Naive thymus-derived CD4-positive, alpha-beta T cell (primary cell): ENCODE data around the gene RPL27A. TPM values are rescaled to one million over a fixed set of nuclear protein-coding genes. Genes with fewer than 3 reads are reported as not detected.

Source experiments
- ATAC-seq: fragments of 150-1000 bp; cut with Tn5 transposase; 2 replicates; pipeline ENCODE4 v1.10.0; 2021; ENCODE audit warnings: mild to moderate bottlenecking, moderate library complexity
- CTCF ChIA-PET: fragments of 350-600 bp; sonication (Branson Sonifier 250); formaldehyde crosslinking; loops from one replicate; lab custom pipeline; 2021; ENCODE audit warnings: antibody characterized with exemption; lab: Charles Lee
- POLR2A ChIA-PET: fragments of 350-600 bp; sonication (Branson Sonifier 250); formaldehyde crosslinking; loops from one replicate; lab custom pipeline; 2021; ENCODE audit warnings: antibody characterized with exemption, inconsistent platforms; lab: Charles Lee
- DNase-seq, 9 donors: peaks; one replicate each; pipeline versions ENCODE4 v3.0.0 to v3.0.0-alpha.2; 2020 to 2022; ENCODE audit warnings: mixed read lengths in 1 of 9
- H3K27ac ChIP-seq: one replicate; pipeline ENCODE4 v1.7.0; 2013; ENCODE audit warnings: mild to moderate bottlenecking, low read depth, low read length, moderate library complexity
- H3K27me3 ChIP-seq, 2 donors: one replicate each; pipeline ENCODE4 v1.7.0; 2013; ENCODE audit warnings: low read length in 2 of 2, mild to moderate bottlenecking in 2 of 2, moderate library complexity in 2 of 2; ENCODE audit not compliant: control insufficient read depth in 2 of 2, insufficient read depth in 2 of 2
- H3K36me3 ChIP-seq, 3 experiments: 1 replicate in 2 of 3; 2 replicates in 1 of 3; pipeline ENCODE4 v1.7.0; 2013; ENCODE audit warnings: low read length in 3 of 3, mild to moderate bottlenecking in 3 of 3, moderate library complexity in 1 of 3; ENCODE audit not compliant: insufficient read depth in 3 of 3, control insufficient read depth in 2 of 3
- H3K4me1 ChIP-seq, 2 donors: one replicate each; pipeline ENCODE4 v1.7.0; 2013; ENCODE audit warnings: low read length in 2 of 2, mild to moderate bottlenecking in 2 of 2, moderate library complexity in 1 of 2; ENCODE audit not compliant: control insufficient read depth in 2 of 2, insufficient read depth in 2 of 2
- H3K4me3 ChIP-seq: 2 replicates; pipeline ENCODE4 v1.7.0; 2013; ENCODE audit warnings: mild to moderate bottlenecking, low read length
- H3K9me3 ChIP-seq, 3 experiments: 1 replicate in 2 of 3; 2 replicates in 1 of 3; pipeline ENCODE4 v1.7.0; 2013; ENCODE audit warnings: low read length in 3 of 3; ENCODE audit not compliant: control insufficient read depth in 2 of 3
- H3K27ac Mint-ChIP-seq, 9 donors: one replicate each; pipeline ENCODE4 v1.8.0; 2020 to 2022; ENCODE audit warnings: mixed read lengths in 9 of 9, mild to moderate bottlenecking in 8 of 9, moderate library complexity in 5 of 9, inconsistent platforms in 2 of 9
- H3K27me3 Mint-ChIP-seq, 5 donors: one replicate each; pipeline ENCODE4 v1.8.0; 2021 to 2022; ENCODE audit warnings: mixed read lengths in 5 of 5, mild to moderate bottlenecking in 1 of 5
- H3K36me3 Mint-ChIP-seq, 5 donors: one replicate each; pipeline ENCODE4 v1.8.0; 2020 to 2022; ENCODE audit warnings: mixed read lengths in 5 of 5, mild to moderate bottlenecking in 3 of 5, inconsistent platforms in 1 of 5
- H3K4me1 Mint-ChIP-seq, 7 donors: one replicate each; pipeline ENCODE4 v1.8.0; 2020 to 2022; ENCODE audit warnings: mixed read lengths in 7 of 7, mild to moderate bottlenecking in 3 of 7, inconsistent platforms in 1 of 7
- H3K4me3 Mint-ChIP-seq, 10 donors: one replicate each; pipeline ENCODE4 v1.8.0; 2020 to 2022; ENCODE audit warnings: mild to moderate bottlenecking in 10 of 10, mixed read lengths in 10 of 10, moderate library complexity in 6 of 10, inconsistent platforms in 2 of 10
- H3K9me3 Mint-ChIP-seq, 11 donors: one replicate each; pipeline ENCODE4 v1.8.0; 2020 to 2022; ENCODE audit warnings: mixed read lengths in 11 of 11, mild to moderate bottlenecking in 4 of 11, inconsistent platforms in 1 of 11, moderate library complexity in 1 of 11
- intact Hi-C, 2 donors: fragments of 100-400 bp; cut with micrococcal nuclease; formaldehyde crosslinking; loops; one replicate each; pipeline ENCODE4 v1.15.1; 2023
- polyA plus RNA-seq, 2 donors: library from polyadenylated mRNA; unstranded; fragments of 300-500 nt; fragmentation: Illumina TruSeq; gene quantifications; one replicate each; pipeline ENCODE4 v1.2.3, GENCODE V29; 2021
- total RNA-seq, 6 experiments: library from RNA in 5 of 6; stranded (reverse) in 5 of 6; gene quantifications; 1 replicate in 5 of 6; 2 replicates in 1 of 6; pipeline ENCODE4 v1.2.3 and lab custom pipeline; 2021 to 2026

Gene RPL27A
- total and polyA plus RNA-seq, 7 experiments from 2014 or later: 758 to 4,835 (median 1,675) TPM

GRCh38 chr11:8686325-8686724 lies 3.7 kb downstream of the RPL27A start:
- DNase-seq (no peak), ATAC-seq (no peak)
- Histone ChIP-seq H3K27ac (no peak overlapping the region), H3K4me1 (peaks cover 17 to 26% of the 10 kb centered on the region in 2 donors), H3K9me3 (no peaks in the 10 kb centered on the region), H3K27me3 (no peaks in the 10 kb centered on the region), H3K4me3 (no peak overlapping the region), H3K36me3 (peaks cover 11 to 32% (median 14%) of the 10 kb centered on the region in 3 experiments)
- intact Hi-C loops: loop anchor here (5.0 to 10.0 kb wide), 6 partner anchors 316 to 1771 kb away; partner anchors contain the start of genes AMPD3 (in 2 of the 2), ADM (in 1 of the 2), NRIP3 (in 1 of the 2) and TMEM41B (in 1 of the 2)
- Mint-ChIP-seq H3K9me3 (no peaks in the 10 kb centered on the region), H3K27me3 (no peaks in the 10 kb centered on the region), H3K4me3 (no peak overlapping the region), H3K36me3 (peaks cover 0 to 52% (median 21%) of the 10 kb centered on the region in 5 donors), H3K4me1 (peaks cover 31 to 69% (median 61%) of the 10 kb centered on the region in 7 donors), H3K27ac (peak overlapping the region in 2 of 9 donors; percentile 21 to 69)
- CTCF ChIA-PET: no interaction called here
- POLR2A ChIA-PET: interaction anchor here (0.5 to 0.7 kb wide), 2 partner anchors 13 to 273 kb away, joined by 3 read pairs; no protein-coding TSS in a partner anchor

- H3K36me3 Mint-ChIP-seq: peaks cover 0 to 39% (median 18%) of the 10 kb centered on the region in 5 donors
Observed at GRCh38 chr11:8688414-8689362, 6.1 kb downstream of the RPL27A start.

GRCh38 chr11:8689726-8690255 lies 7.2 kb downstream of the RPL27A start:
- H3K27ac Mint-ChIP-seq: peak overlapping the region; percentile 90 to 99 (median 96)
- no peak for ATAC-seq

More at GRCh38 chr11:8688414-8689362, 6.1 kb downstream of the RPL27A start:
- no peaks in the 10 kb centered on the region for H3K9me3 ChIP-seq
- ChIA-PET CTCF (no interaction called here), POLR2A (interaction anchor here (0.5 to 1.5 kb wide), 8 partner anchors 14 to 772 kb away, joined by 3 to 5 read pairs (median 4); partner anchors contain the start of genes EIF3F, TMEM9B and ZNF143)
- peak; percentile 92 for ATAC-seq
- Mint-ChIP-seq H3K27ac (peak overlapping the region; percentile 90 to 99 (median 96)), H3K4me3 (peak overlapping the region; percentile 89 to 99 (median 96)), H3K4me1 (peaks cover 20 to 63% (median 45%) of the 10 kb centered on the region in 7 donors), H3K9me3 (no peaks in the 10 kb centered on the region), H3K27me3 (no peaks in the 10 kb centered on the region)
- peak overlapping the region; percentile 80 for H3K4me3 ChIP-seq
- H3K27me3 ChIP-seq: no peaks in the 10 kb centered on the region
- peaks cover 11 to 27% (median 14%) of the 10 kb centered on the region in 3 experiments for H3K36me3 ChIP-seq
- peak overlapping the region; percentile 85 for H3K27ac ChIP-seq
- peak; percentile 50 to 86 (median 61) for DNase-seq
- H3K4me1 ChIP-seq: peaks cover 15 to 17% of the 10 kb centered on the region in 2 donors
- intact Hi-C loops: loop anchor here (1.0 to 10.0 kb wide), 9 partner anchors 226 to 1769 kb away; partner anchors contain the start of genes AMPD3 (in 2 of the 2), ADM (in 1 of the 2), NRIP3 (in 1 of the 2) and TMEM41B (in 1 of the 2)

GRCh38 chr11:8690374-8691342 lies 8.1 kb downstream of the RPL27A start:
- Mint-ChIP-seq H3K9me3 (no peaks in the 10 kb centered on the region), H3K27me3 (no peaks in the 10 kb centered on the region), H3K36me3 (peaks cover 0 to 27% (median 7%) of the 10 kb centered on the region in 5 donors), H3K27ac (peak overlapping the region in 4 of 9 donors; percentile 90 to 98 (median 93)), H3K4me1 (peaks cover 9 to 47% (median 26%) of the 10 kb centered on the region in 7 donors), H3K4me3 (peak overlapping the region in 9 of 10 donors; percentile 89 to 99 (median 96))
- Histone ChIP-seq H3K4me1 (peaks cover 0 to 10% of the 10 kb centered on the region in 2 donors), H3K36me3 (peaks cover 0 to 12% (median 8%) of the 10 kb centered on the region in 3 experiments), H3K27me3 (no peaks in the 10 kb centered on the region), H3K9me3 (no peaks in the 10 kb centered on the region), H3K4me3 (no peak overlapping the region), H3K27ac (no peak overlapping the region)
- intact Hi-C loops: loop anchor here (1.0 kb wide), 1 partner anchor 8 kb away; the partner anchor contains the start of genes RPL27A (in 2 of the 2) and TRIM66 (in 2 of the 2)
- DNase-seq (no peak), ATAC-seq (no peak)
- CTCF ChIA-PET: no interaction called here
- POLR2A ChIA-PET: interaction anchor here (1.1 to 4.0 kb wide), 2 partner anchors 8 to 11 kb away, joined by 4 to 28 read pairs; partner anchors contain the start of genes RPL27A and TRIM66

More at GRCh38 chr11:8689726-8690255, 7.2 kb downstream of the RPL27A start:
- Mint-ChIP-seq H3K36me3 (peaks cover 0 to 31% (median 14%) of the 10 kb centered on the region in 5 donors), H3K27me3 (no peaks in the 10 kb centered on the region), H3K9me3 (no peaks in the 10 kb centered on the region), H3K4me1 (peaks cover 13 to 55% (median 35%) of the 10 kb centered on the region in 7 donors), H3K4me3 (peak overlapping the region; percentile 89 to 99 (median 96))
- Histone ChIP-seq H3K4me3 (peak overlapping the region; percentile 80), H3K9me3 (no peaks in the 10 kb centered on the region), H3K27me3 (no peaks in the 10 kb centered on the region), H3K27ac (peak overlapping the region; percentile 85), H3K4me1 (peaks cover 4 to 10% of the 10 kb centered on the region in 2 donors), H3K36me3 (peaks cover 4 to 17% (median 14%) of the 10 kb centered on the region in 3 experiments)
- CTCF ChIA-PET: interaction anchor here (0.6 kb wide), 1 partner anchor 11 kb away, joined by 3 read pairs; no protein-coding TSS in a partner anchor
- no peak for DNase-seq
- intact Hi-C loops: loop anchor here (1.0 to 10.0 kb wide), 10 partner anchors 7 to 1768 kb away; partner anchors contain the start of genes AMPD3 (in 2 of the 2), RPL27A (in 2 of the 2), TRIM66 (in 2 of the 2) and ADM (in 1 of the 2)
- POLR2A ChIA-PET: interaction anchor here (0.6 kb wide), 3 partner anchors 1069 to 1533 kb away, joined by 3 to 6 read pairs (median 4); no protein-coding TSS in a partner anchor

DNA sequence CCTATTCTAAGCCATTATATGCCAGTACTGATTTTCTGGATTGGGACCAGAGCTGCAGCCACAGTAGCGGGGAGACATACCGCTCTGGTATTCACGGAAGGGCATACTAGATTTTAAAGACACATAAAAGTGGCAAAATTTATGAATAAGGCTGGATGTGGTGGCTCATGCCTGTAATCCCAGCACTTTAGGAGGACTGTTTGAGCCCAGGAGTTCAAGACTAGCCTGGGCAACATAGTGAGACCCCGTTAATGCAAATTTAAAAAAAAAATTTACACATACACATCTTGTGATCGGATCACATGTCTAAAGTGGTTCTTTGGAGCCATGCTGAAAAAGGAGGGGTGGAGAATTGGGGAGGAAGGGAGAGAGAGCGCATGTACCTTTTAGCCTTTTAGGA lies 9.0 kb downstream of the RPL27A start:
- Mint-ChIP-seq H3K4me3 (no peak overlapping the region), H3K27me3 (no peaks in the 10 kb centered on the region), H3K4me1 (peaks cover 9 to 48% (median 25%) of the 10 kb centered on the region in 7 donors)

More for the DNA sequence above, 9.0 kb downstream of the RPL27A start:
- peaks cover 0 to 24% (median 6%) of the 10 kb centered on the region in 5 donors for H3K36me3 Mint-ChIP-seq
- intact Hi-C loops: no loop called here
- Histone ChIP-seq H3K4me3 (no peak overlapping the region), H3K27ac (no peak overlapping the region), H3K9me3 (no peaks in the 10 kb centered on the region), H3K4me1 (peaks cover 0 to 10% of the 10 kb centered on the region in 2 donors), H3K27me3 (no peaks in the 10 kb centered on the region), H3K36me3 (peaks cover 0 to 2% (median under 1%) of the 10 kb centered on the region in 3 experiments)
- DNase-seq: no peak
- no peak for ATAC-seq
- ChIA-PET POLR2A (interaction anchor here (1.1 to 4.0 kb wide), 2 partner anchors 9 to 12 kb away, joined by 4 to 28 read pairs; partner anchors contain the start of genes RPL27A and TRIM66), CTCF (no interaction called here)
- no peaks in the 10 kb centered on the region for H3K9me3 Mint-ChIP-seq
- H3K27ac Mint-ChIP-seq: no peak overlapping the region
